ENCODE measurements around the gene BOD1.

DNA sequence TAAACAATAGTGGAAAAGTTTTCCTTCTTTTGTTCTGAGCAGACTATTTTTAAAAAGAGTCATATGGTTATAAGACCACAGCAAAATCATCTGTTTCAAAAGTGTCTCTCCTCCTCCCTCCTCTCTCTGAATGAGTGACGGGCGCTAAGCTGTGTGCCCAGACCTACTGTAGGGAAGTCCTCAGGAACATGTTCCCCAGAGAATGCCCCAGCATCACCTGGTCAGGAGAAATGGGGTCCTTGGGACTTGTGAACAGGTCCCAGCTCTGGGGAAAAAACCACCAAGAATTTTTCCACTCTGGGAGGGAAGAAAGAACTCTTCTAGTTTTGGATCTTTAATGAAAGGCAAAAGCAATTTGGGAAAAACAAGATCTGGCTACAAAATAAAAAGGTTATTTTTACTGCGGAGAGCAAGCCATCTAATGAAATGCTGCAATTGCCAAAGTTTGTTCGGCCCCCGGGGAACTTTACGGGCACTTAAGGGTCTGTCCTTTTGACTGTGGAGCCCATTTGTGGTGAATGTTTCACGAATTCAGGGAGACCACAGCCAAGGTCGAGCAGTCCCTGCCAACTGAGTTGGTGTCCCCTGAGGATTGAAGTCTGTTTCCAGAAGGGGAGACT lies 25.9 kb downstream of the BOD1 start:
- TF ChIP-seq POLR2A (IDR thresholded peaks at IDR 0.05): no peak
- TF ChIP-seq, protein P1, sequence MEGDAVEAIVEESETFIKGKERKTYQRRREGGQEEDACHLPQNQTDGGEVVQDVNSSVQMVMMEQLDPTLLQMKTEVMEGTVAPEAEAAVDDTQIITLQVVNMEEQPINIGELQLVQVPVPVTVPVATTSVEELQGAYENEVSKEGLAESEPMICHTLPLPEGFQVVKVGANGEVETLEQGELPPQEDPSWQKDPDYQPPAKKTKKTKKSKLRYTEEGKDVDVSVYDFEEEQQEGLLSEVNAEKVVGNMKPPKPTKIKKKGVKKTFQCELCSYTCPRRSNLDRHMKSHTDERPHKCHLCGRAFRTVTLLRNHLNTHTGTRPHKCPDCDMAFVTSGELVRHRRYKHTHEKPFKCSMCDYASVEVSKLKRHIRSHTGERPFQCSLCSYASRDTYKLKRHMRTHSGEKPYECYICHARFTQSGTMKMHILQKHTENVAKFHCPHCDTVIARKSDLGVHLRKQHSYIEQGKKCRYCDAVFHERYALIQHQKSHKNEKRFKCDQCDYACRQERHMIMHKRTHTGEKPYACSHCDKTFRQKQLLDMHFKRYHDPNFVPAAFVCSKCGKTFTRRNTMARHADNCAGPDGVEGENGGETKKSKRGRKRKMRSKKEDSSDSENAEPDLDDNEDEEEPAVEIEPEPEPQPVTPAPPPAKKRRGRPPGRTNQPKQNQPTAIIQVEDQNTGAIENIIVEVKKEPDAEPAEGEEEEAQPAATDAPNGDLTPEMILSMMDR (IDR thresholded peaks at IDR 0.05 in 4 of 5, conservative IDR thresholded peaks at IDR 0.05 in 1 of 5): no peak
